ENCODE results near the gene CHGA. TPM values are rescaled to one million over a fixed set of nuclear protein-coding genes. Genes with fewer than 3 reads are reported as not detected.

Gene CHGA
- total and polyA plus RNA-seq, 2 of the 8 experiments (the other 6 are each of a cell fraction or from before 2014, with no cell fraction given): 17.5 to 28.2 TPM

DNA sequence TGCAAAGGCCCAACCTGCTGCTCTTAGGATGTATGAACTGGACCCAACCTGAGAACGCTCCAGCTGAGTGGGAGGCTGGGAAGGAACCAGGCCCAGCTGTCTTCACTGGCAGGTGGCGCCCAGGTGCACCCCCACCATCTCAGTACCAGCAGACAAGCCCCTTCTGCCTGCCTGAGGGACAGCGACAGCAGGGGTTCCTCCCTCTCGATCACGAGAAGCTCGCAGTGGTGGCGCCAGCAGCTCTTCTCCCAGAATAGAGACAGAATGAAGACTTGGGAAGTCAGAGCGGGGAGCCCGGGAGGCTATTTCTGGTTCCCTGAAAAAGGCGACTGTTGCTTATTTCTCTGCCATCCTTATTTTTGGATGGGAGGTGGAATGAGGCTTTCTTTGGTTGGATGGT is 46.5 kb downstream of the CHGA start:
- Histone ChIP-seq H2BK12ac (ENCODE audit: low read depth, low read length) (no peak overlapping the region), H3K4me2 (ENCODE audit: insufficient read depth in 1 of 2, low read depth in 2 of 2, low read length in 2 of 2) (no peak overlapping the region)

More for the DNA sequence above, 46.5 kb downstream of the CHGA start:
- CTCF ChIA-PET (ENCODE audit: partially characterized antibody): interaction anchor here (0.7 to 6.5 kb wide), 11 partner anchors 10 to 285 kb away, joined by 3 to 34 read pairs (median 3); no protein-coding TSS in a partner anchor
- no peak overlapping the region for H2BK20ac ChIP-seq (ENCODE audit: low read length)
- H2BK5ac ChIP-seq (ENCODE audit: low read depth, low read length): no peak overlapping the region; the same call in 1 of the 2 replicates
- H3K14ac ChIP-seq (ENCODE audit: insufficient read length): no peak overlapping the region
- no peak overlapping the region for H3K27ac ChIP-seq (ENCODE audit: low read depth, low read length)
- H3K4me1 ChIP-seq (replicated peaks in 1 of 4; ENCODE audit: control insufficient read depth in 3 of 4, insufficient read depth in 4 of 4, low read length in 3 of 4): peaks cover 0 to 16% (median 9%) of the 10 kb centered on the region in 4 experiments; a peak in 5 of 7 replicates
- H3K23ac ChIP-seq (ENCODE audit: insufficient read length): no peak overlapping the region
- no peak for TF ChIP-seq CBX5 (IDR thresholded peaks at IDR 0.05; ENCODE audit: low read depth, low read length)
- TF ChIP-seq EGR1 (IDR thresholded peaks at IDR 0.05; ENCODE audit: borderline replicate concordance, low read depth, low read length): no peak
- no peak for TF ChIP-seq POLR2AphosphoS5 (IDR thresholded peaks at IDR 0.05; ENCODE audit: low read depth, low read length)
- no peak for TF ChIP-seq BACH1 (IDR thresholded peaks at IDR 0.05; ENCODE audit: low read length)
- TF ChIP-seq RXRA (IDR thresholded peaks at IDR 0.05; ENCODE audit: insufficient read depth, low read depth, low read length): no peak
- TF ChIP-seq RBBP5 (IDR thresholded peaks at IDR 0.05; ENCODE audit: borderline replicate concordance, low read depth, low read length): no peak
- no peak for TF ChIP-seq SP1 (IDR thresholded peaks at IDR 0.05; ENCODE audit: low read depth, low read length)
- no peak overlapping the region for H4K8ac ChIP-seq (ENCODE audit: extremely low read depth, insufficient read depth, low read length)
- no peaks in the 10 kb centered on the region for H3K27me3 ChIP-seq (replicated peaks in 1 of 4; ENCODE audit: control insufficient read depth in 3 of 4, extremely low read depth in 1 of 4, insufficient read depth in 3 of 4, low read length in 3 of 4)
- H2AFZ ChIP-seq (ENCODE audit: low read length): no peak overlapping the region
- peaks cover 0 to 56% of the 10 kb centered on the region in 2 experiments; a peak in 2 of 4 replicates for H3K79me2 ChIP-seq (ENCODE audit: control insufficient read depth in 1 of 2, insufficient read depth in 2 of 2, low read length in 2 of 2)
- no peak overlapping the region for H3K18ac ChIP-seq (ENCODE audit: extremely low read depth, low read length)
- WGBS, 2 experiments (ENCODE audit: extremely low coverage in 1 of 2, insufficient coverage in 1 of 2, insufficient read length in 1 of 2, insufficient replicate concordance in 2 of 2, low coverage in 1 of 2, low lambda C conversion rate in 2 of 2, missing lambda C conversion rate in 1 of 2): 93% methylated on average over 10 of the region's 10 CpGs; no CpG with 5 or more reads in 1 of the 2 experiments
- no peak overlapping the region for H3K4ac ChIP-seq (replicated peaks; ENCODE audit: insufficient read length, low read depth, low read length)
- no peak overlapping the region for H3K4me3 ChIP-seq (ENCODE audit: extremely low read depth in 1 of 4, insufficient read depth in 2 of 4, low read depth in 3 of 4, low read length in 4 of 4)
- H3K23me2 ChIP-seq (ENCODE audit: low read depth, low read length): no peaks in the 10 kb centered on the region
- H3K9me3 ChIP-seq (ENCODE audit: insufficient read depth in 2 of 2, low read depth in 1 of 2, low read length in 1 of 2): no peaks in the 10 kb centered on the region; a peak in 1 of 4 replicates
- H3K56ac ChIP-seq (replicated peaks; ENCODE audit: insufficient read length, low read depth, low read length): no peak overlapping the region
- H4K91ac ChIP-seq (replicated peaks; ENCODE audit: insufficient read length, low read length): no peak overlapping the region
- FAIRE-seq (no peak), DNase-seq (ENCODE audit: low read depth in 1 of 2, low spot score in 2 of 2) (no peak)
- H3K9ac ChIP-seq (replicated peaks in 1 of 4; ENCODE audit: extremely low read depth in 1 of 4, low read depth in 3 of 4, low read length in 3 of 4): no peak overlapping the region
- POLR2A ChIA-PET (ENCODE audit: partially characterized antibody): interaction anchor here (1.0 kb wide), 1 partner anchor 23 kb away, joined by 3 read pairs; no protein-coding TSS in a partner anchor
- no peaks in the 10 kb centered on the region for H3K36me3 ChIP-seq (ENCODE audit: control insufficient read depth in 2 of 4, insufficient read depth in 4 of 4, low read length in 3 of 4)
- no peak overlapping the region for H2AK5ac ChIP-seq (ENCODE audit: low read depth, low read length)
- no peak overlapping the region for H2BK120ac ChIP-seq (replicated peaks; ENCODE audit: low read depth, low read length)
- H2BK15ac ChIP-seq (ENCODE audit: low read length): no peak overlapping the region
- no peak overlapping the region for H4K5ac ChIP-seq (ENCODE audit: insufficient read length, low read depth, low read length)
- peaks cover 4% of the 10 kb centered on the region; the same call in 1 of the 2 replicates for H3K79me1 ChIP-seq (ENCODE audit: low read depth, low read length)
- H4K20me1 ChIP-seq (replicated peaks in 1 of 2; ENCODE audit: control insufficient read depth in 1 of 2, insufficient read depth in 2 of 2, low read length in 2 of 2): peaks cover 0 to 17% of the 10 kb centered on the region in 2 experiments

Data from H1 (cell line).